ENCODE measurements around the gene STK36. TPM values are rescaled to one million over a fixed set of nuclear protein-coding genes. Genes with fewer than 3 reads are reported as not detected.
A peak's percentile ranks its signal among the peaks of the same experiment; 100 is the strongest.

The STK36 gene
- total and polyA plus RNA-seq, 12 donors: 12.4 to 112 (median 36.3) TPM

DNA sequence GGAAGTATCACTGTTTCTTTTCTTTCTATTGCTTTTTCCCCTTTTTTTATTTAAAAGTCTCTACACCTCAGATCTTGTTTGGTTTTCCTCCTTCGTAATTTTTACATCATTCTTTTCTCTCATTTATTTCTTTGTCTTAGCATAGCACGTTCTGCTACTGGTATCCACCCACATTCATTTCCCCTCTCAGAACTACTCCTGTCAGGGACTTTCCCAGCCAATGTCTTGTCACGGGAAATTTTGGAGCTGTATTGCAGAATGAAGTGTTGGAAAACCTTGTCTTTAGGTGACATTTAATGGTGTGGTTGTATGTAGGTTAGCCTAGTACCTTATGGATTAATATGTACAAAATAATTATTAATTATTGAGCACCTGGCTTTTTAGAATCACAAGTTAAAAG is 72.7 kb downstream of the STK36 start:
- H3K27me3 ChIP-seq: no peaks in the 10 kb centered on the region
- peaks cover 0 to 42% of the 10 kb centered on the region in 2 donors for H3K36me3 ChIP-seq (replicated peaks in 1 of 2)
- no peak overlapping the region for H3K27ac ChIP-seq
- no peak for DNase-seq
- intact Hi-C loops (cut with DNase I): no loop called here
- H3K4me3 ChIP-seq: no peak overlapping the region
- WGBS, 4 donors: 71 to 87% (median 81%) methylated on average over 3 of the region's 3 CpGs
- no peaks in the 10 kb centered on the region for H3K9me3 ChIP-seq (replicated peaks in 1 of 3)
- TF ChIP-seq, protein P1, sequence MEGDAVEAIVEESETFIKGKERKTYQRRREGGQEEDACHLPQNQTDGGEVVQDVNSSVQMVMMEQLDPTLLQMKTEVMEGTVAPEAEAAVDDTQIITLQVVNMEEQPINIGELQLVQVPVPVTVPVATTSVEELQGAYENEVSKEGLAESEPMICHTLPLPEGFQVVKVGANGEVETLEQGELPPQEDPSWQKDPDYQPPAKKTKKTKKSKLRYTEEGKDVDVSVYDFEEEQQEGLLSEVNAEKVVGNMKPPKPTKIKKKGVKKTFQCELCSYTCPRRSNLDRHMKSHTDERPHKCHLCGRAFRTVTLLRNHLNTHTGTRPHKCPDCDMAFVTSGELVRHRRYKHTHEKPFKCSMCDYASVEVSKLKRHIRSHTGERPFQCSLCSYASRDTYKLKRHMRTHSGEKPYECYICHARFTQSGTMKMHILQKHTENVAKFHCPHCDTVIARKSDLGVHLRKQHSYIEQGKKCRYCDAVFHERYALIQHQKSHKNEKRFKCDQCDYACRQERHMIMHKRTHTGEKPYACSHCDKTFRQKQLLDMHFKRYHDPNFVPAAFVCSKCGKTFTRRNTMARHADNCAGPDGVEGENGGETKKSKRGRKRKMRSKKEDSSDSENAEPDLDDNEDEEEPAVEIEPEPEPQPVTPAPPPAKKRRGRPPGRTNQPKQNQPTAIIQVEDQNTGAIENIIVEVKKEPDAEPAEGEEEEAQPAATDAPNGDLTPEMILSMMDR (IDR thresholded peaks at IDR 0.05): no peak
- TF ChIP-seq POLR2A (IDR thresholded peaks at IDR 0.05): no peak
- H3K4me1 ChIP-seq (replicated peaks in 1 of 2): peaks cover 10 to 12% of the 10 kb centered on the region in 2 donors

DNA sequence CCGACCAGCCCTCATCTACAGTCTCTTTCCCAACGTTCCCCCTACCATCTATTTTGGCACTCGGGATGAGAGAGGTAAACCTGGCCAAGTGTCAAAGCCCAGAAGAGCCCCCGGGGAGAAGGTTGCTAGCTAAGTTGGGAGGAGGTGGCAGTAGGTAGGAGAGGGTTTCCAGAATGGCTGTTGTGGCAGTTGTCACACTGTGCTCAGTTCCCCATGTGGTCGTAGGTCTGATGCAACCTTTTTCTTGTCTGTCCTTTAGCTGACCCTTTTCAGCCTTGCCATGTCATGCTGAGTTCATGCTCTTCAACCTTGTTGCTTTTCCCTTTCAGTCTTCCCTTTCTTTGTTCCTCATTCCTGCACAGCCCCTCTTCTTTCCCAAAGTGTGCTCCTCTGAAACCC is 73.3 kb downstream of the STK36 start:
- H3K4me3 ChIP-seq: no peak overlapping the region
- DNase-seq: peak in 2 of 7 donors; percentile 37 to 50
- WGBS, 4 donors: 63 to 77% (median 72%) methylated on average over 5 of the region's 5 CpGs
- H3K36me3 ChIP-seq (replicated peaks in 1 of 2): peaks cover 0 to 42% of the 10 kb centered on the region in 2 donors
- H3K27me3 ChIP-seq: no peaks in the 10 kb centered on the region
- no peak overlapping the region for H3K27ac ChIP-seq
- H3K4me1 ChIP-seq (replicated peaks in 1 of 2): peaks cover 10 to 12% of the 10 kb centered on the region in 2 donors
- no peaks in the 10 kb centered on the region for H3K9me3 ChIP-seq (replicated peaks in 1 of 3)
- TF ChIP-seq, protein P1 (IDR thresholded peaks at IDR 0.05): no peak
- TF ChIP-seq POLR2A (IDR thresholded peaks at IDR 0.05): no peak
- intact Hi-C loops (cut with DNase I): no loop called here

DNA sequence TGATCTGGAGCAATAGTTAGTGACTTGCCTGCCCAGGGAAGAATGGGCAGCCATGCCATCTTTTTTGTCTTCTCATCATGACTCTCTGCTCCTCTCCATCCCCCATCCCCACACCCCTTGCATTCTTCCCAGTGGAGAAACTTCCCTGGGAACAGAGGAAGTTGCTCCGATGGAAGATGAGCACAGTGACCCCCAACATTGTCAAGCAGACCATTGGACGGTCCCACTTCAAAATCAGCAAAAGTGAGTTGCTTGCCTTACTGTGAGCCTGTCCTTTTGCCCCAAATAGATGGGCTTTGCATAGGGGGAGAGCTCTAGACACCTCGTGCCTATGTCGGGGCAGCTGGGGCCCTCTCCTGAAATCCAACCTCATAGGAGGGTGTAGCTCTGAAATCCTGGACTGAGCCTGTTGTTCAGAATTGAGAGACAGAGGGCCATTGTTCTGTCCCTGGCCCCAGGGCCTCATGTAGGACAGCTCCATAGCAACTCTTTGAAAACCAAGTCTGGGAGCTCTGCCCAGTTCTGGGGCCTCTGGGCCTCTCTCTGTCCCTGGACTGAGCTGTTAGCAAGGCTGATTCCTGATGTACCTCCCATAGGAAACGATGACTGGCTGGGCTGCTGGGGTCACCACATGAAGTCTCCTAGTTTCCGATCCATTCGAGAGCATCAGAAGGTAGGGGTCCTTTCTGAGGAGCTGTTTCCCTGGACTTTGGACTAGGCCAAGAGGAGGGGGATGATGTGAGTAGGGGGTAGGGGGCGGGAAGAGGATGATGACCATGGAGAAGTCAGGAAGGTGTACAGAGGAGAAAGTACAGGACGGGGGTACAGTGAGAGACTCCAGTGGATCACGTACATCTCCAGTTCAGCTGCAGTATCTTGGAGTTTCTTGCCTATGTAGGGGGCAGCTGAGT is 73.9 kb downstream of the STK36 start:
- H3K27ac ChIP-seq: peak overlapping the region in 2 of 5 donors; percentile 17 to 46
- H3K27me3 ChIP-seq: no peaks in the 10 kb centered on the region
- intact Hi-C loops (cut with DNase I): no loop called here
- H3K4me3 ChIP-seq: no peak overlapping the region
- WGBS, 4 donors: 64 to 86% (median 74%) methylated on average over 8 to 10 of the region's 10 CpGs
- DNase-seq: peak; percentile 67 to 90 (median 82)
- H3K9me3 ChIP-seq (replicated peaks in 1 of 3): no peaks in the 10 kb centered on the region
- peaks cover 0 to 43% of the 10 kb centered on the region in 2 donors for H3K36me3 ChIP-seq (replicated peaks in 1 of 2)
- TF ChIP-seq, protein P1 (IDR thresholded peaks at IDR 0.05): no peak
- TF ChIP-seq POLR2A (IDR thresholded peaks at IDR 0.05): peak in 1 of 2 donors; percentile 55
- peaks cover 10 to 12% of the 10 kb centered on the region in 2 donors for H3K4me1 ChIP-seq (replicated peaks in 1 of 2)

DNA sequence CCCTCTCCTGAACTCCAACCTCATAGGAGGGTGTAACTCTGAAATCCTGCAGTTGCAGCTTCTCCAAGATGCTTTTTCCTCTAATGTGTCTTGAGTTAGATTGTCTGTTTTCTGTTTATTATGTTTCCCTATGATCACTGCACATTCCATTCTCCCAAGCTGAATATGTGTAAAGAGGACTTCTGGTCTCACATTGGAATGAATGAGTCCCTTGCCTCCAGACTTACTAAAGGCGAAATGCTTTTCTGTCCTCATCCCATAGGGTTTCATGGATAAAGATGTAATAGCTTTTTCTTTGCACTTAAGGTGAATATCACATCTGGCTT is 74.5 kb downstream of the STK36 start:
- Histone ChIP-seq H3K27ac (peak overlapping the region in 1 of 5 donors; percentile 17), H3K4me1 (replicated peaks in 1 of 2) (peaks cover 10 to 12% of the 10 kb centered on the region in 2 donors)
- WGBS, 4 donors: 93 to 98% (median 96%) methylated on average over 1 of the region's 1 CpG

More for the DNA sequence above, 74.5 kb downstream of the STK36 start:
- TF ChIP-seq, protein P1 (IDR thresholded peaks at IDR 0.05): no peak
- TF ChIP-seq POLR2A (IDR thresholded peaks at IDR 0.05): no peak
- DNase-seq: no peak
- intact Hi-C loops (cut with DNase I): no loop called here
- no peaks in the 10 kb centered on the region for H3K27me3 ChIP-seq
- H3K4me3 ChIP-seq: no peak overlapping the region
- peaks cover 0 to 46% of the 10 kb centered on the region in 2 donors for H3K36me3 ChIP-seq (replicated peaks in 1 of 2)
- no peaks in the 10 kb centered on the region for H3K9me3 ChIP-seq (replicated peaks in 1 of 3)
